Peyer's patch (tissue), 4 donors: ENCODE measurements around the gene DOCK3. TPM values are rescaled to one million over a fixed set of nuclear protein-coding genes. Genes with fewer than 3 reads are reported as not detected.

Source experiments
- DNase-seq, 3 donors: peaks; one replicate each; pipeline ENCODE4 v3.0.0-alpha.2; 2017 to 2019
- H3K27ac ChIP-seq, 4 donors: fragments of 200-600 bp; sonication (generic); one replicate each; pipeline ENCODE4 v1.5.1; 2016 to 2019
- H3K27me3 ChIP-seq, 2 donors: fragments of 200-600 bp; sonication (generic); one replicate each; pipeline ENCODE4 v1.5.1; 2019
- H3K36me3 ChIP-seq, 3 donors: fragments of 200-600 bp; sonication (generic); one replicate each; pipeline ENCODE4 v1.5.1; 2016 to 2019
- H3K4me1 ChIP-seq, 4 donors: fragments of 200-600 bp; sonication (generic); one replicate each; pipeline ENCODE4 v1.5.1; 2016 to 2019
- H3K4me3 ChIP-seq, 4 donors: fragments of 200-600 bp; sonication (generic); 1 replicate in 3 of 4; 2 replicates in 1 of 4; pipeline ENCODE4 v1.5.1; 2016 to 2019; ENCODE audit warnings: mild to moderate bottlenecking in 1 of 4
- H3K9me3 ChIP-seq, 4 donors: fragments of 200-600 bp; sonication (generic); one replicate each; pipeline ENCODE4 v1.5.1; 2016 to 2019; ENCODE audit warnings: mild to moderate bottlenecking in 1 of 4
- CTCF ChIP-seq, 6 experiments: fragments of 450-650 bp in 4 of 6; fragments of 200-600 bp in 2 of 6; sonication (generic) in 1 of 6; IDR thresholded peaks; one replicate each; pipeline ENCODE4 v1.5.1; 2017 to 2019; ENCODE audit warnings: antibody characterized with exemption in 6 of 6, mild to moderate bottlenecking in 3 of 6, moderate library complexity in 1 of 6
- POLR2A ChIP-seq, 2 donors: fragments of 450-650 bp; IDR thresholded peaks; one replicate each; pipeline ENCODE4 v1.5.1; 2017; ENCODE audit warnings: antibody characterized with exemption in 2 of 2, mild to moderate bottlenecking in 2 of 2, moderate library complexity in 2 of 2
- total RNA-seq, 4 donors: library from RNA; depleted of rRNA; stranded (reverse); fragments of >200 nt; gene quantifications; one replicate each; pipeline ENCODE4 v1.1.0, GENCODE V29; 2016

Gene DOCK3
- total RNA-seq, 4 donors from 2014 or later, result 0.28 to 0.83 (median 0.40) TPM; not detected in 1

GRCh38 chr3:51395493-51396213 lies 720.9 kb downstream of the DOCK3 start:
- peaks cover 0 to 74% (median 0%) of the 10 kb centered on the region in 3 donors for H3K36me3 ChIP-seq
- no peak for TF ChIP-seq POLR2A (IDR thresholded peaks at IDR 0.05)
- TF ChIP-seq CTCF (IDR thresholded peaks at IDR 0.05), result no peak
- H3K27ac ChIP-seq, result no peak overlapping the region
- H3K4me3 ChIP-seq, result no peak overlapping the region
- DNase-seq, result peak in 1 of 3 donors; percentile 34
- no peaks in the 10 kb centered on the region for H3K9me3 ChIP-seq
- no peaks in the 10 kb centered on the region for H3K27me3 ChIP-seq
- H3K4me1 ChIP-seq, result peaks cover 0 to 46% (median 16%) of the 10 kb centered on the region in 4 donors

GRCh38 chr3:51396401-51396800 lies 721.7 kb downstream of the DOCK3 start:
- peak in 1 of 3 donors; percentile 9 for DNase-seq

GRCh38 chr3:51397392-51397791 lies 722.7 kb downstream of the DOCK3 start:
- H3K27ac ChIP-seq, result no peak overlapping the region
- no peak overlapping the region for H3K4me3 ChIP-seq
- TF ChIP-seq CTCF (IDR thresholded peaks at IDR 0.05) (no peak), POLR2A (IDR thresholded peaks at IDR 0.05) (no peak)
- DNase-seq, result peak in 2 of 3 donors; percentile 10 to 22
- H3K4me1 ChIP-seq, result peaks cover 0 to 37% (median 9%) of the 10 kb centered on the region in 4 donors
- no peaks in the 10 kb centered on the region for H3K9me3 ChIP-seq
- peaks cover 0 to 87% (median 0%) of the 10 kb centered on the region in 3 donors for H3K36me3 ChIP-seq
- no peaks in the 10 kb centered on the region for H3K27me3 ChIP-seq

More at GRCh38 chr3:51396401-51396800, 721.7 kb downstream of the DOCK3 start:
- Histone ChIP-seq H3K9me3 (no peaks in the 10 kb centered on the region), H3K27ac (no peak overlapping the region), H3K27me3 (no peaks in the 10 kb centered on the region), H3K4me1 (peaks cover 0 to 44% (median 14%) of the 10 kb centered on the region in 4 donors), H3K36me3 (peaks cover 0 to 82% (median 0%) of the 10 kb centered on the region in 3 donors), H3K4me3 (no peak overlapping the region)
- TF ChIP-seq POLR2A (IDR thresholded peaks at IDR 0.05), result no peak

GRCh38 chr3:51398595-51399310 lies 724.0 kb downstream of the DOCK3 start:
- H3K27ac ChIP-seq, result no peak overlapping the region
- peaks cover 0 to 23% (median 2%) of the 10 kb centered on the region in 4 donors for H3K4me1 ChIP-seq
- H3K27me3 ChIP-seq, result no peaks in the 10 kb centered on the region
- H3K36me3 ChIP-seq, result peaks cover 0 to 86% (median 0%) of the 10 kb centered on the region in 3 donors
- H3K9me3 ChIP-seq, result no peaks in the 10 kb centered on the region
- TF ChIP-seq POLR2A (IDR thresholded peaks at IDR 0.05), result no peak
- no peak for TF ChIP-seq CTCF (IDR thresholded peaks at IDR 0.05)
- DNase-seq, result peak in 2 of 3 donors; percentile 10 to 29
- no peak overlapping the region for H3K4me3 ChIP-seq

GRCh38 chr3:51400166-51400565 lies 725.4 kb downstream of the DOCK3 start:
- Histone ChIP-seq H3K9me3 (no peaks in the 10 kb centered on the region), H3K27me3 (no peaks in the 10 kb centered on the region), H3K4me3 (no peak overlapping the region), H3K4me1 (peaks cover 0 to 9% (median 0%) of the 10 kb centered on the region in 4 donors), H3K27ac (no peak overlapping the region), H3K36me3 (peaks cover 0 to 85% (median 0%) of the 10 kb centered on the region in 3 donors)
- TF ChIP-seq POLR2A (IDR thresholded peaks at IDR 0.05), result no peak
- no peak for TF ChIP-seq CTCF (IDR thresholded peaks at IDR 0.05)
- no peak for DNase-seq

GRCh38 chr3:51401735-51402134 lies 727.0 kb downstream of the DOCK3 start:
- Histone ChIP-seq H3K27ac (no peak overlapping the region), H3K27me3 (no peaks in the 10 kb centered on the region), H3K4me3 (no peak overlapping the region), H3K36me3 (peaks cover 0 to 74% (median 0%) of the 10 kb centered on the region in 3 donors), H3K4me1 (peaks cover 0 to under 1% (median 0%) of the 10 kb centered on the region in 4 donors), H3K9me3 (no peaks in the 10 kb centered on the region)
- TF ChIP-seq POLR2A (IDR thresholded peaks at IDR 0.05) (no peak), CTCF (IDR thresholded peaks at IDR 0.05) (no peak)
- DNase-seq, result no peak
